OCI-LY3 (cell line): Measurements from ENCODE around the gene TJP1.
"Not testable (repeated sequence)": the region's sequence is repeated elsewhere in the genome, so short reads cannot be mapped to it uniquely, and the experiment has no call there.

ENCODE experiments used
- H2AFZ ChIP-seq: fragments of 200-600, 300-600 bp; shearing (Covaris generic); 2 replicates; pipeline ENCODE4 v1.6.0; 2014; ENCODE audit warnings: antibody characterized with exemption, low read depth, low read length
- H3K27ac ChIP-seq: fragments of 200-600, 300-600 bp; sonication (generic); 2 replicates; pipeline ENCODE4 v1.5.1; 2014; ENCODE audit warnings: mild to moderate bottlenecking, low read length, moderate library complexity, mixed read lengths
- H3K27me3 ChIP-seq: fragments of 200-600, 300-600 bp; sonication (generic); 2 replicates; pipeline ENCODE4 v1.6.1; 2014; ENCODE audit warnings: low read depth, low read length, mixed read lengths
- H3K36me3 ChIP-seq: fragments of 200-600, 300-600 bp; sonication (generic); replicated peaks from 2 replicates; pipeline ENCODE3; 2014; ENCODE audit warnings: low read depth, low read length, mixed read lengths
- H3K4me1 ChIP-seq: fragments of 300-600, 200-600 bp; sonication (generic); 2 replicates; pipeline ENCODE4 v1.6.1; 2014; ENCODE audit warnings: low read length, mixed read lengths
- H3K4me2 ChIP-seq: fragments of 200-600, 300-600 bp; sonication (generic); 2 replicates; pipeline ENCODE4 v1.6.1; 2014; ENCODE audit warnings: low read length, mixed read lengths
- H3K4me3 ChIP-seq: fragments of 300-600, 200-600 bp; sonication (generic); 2 replicates; pipeline ENCODE4 v1.5.1; 2014; ENCODE audit warnings: antibody characterized with exemption, mild to moderate bottlenecking, low read length, moderate library complexity
- H3K79me2 ChIP-seq: fragments of 300-600, 200-600 bp; shearing (Covaris generic); 2 replicates; pipeline ENCODE4 v1.6.1; 2014; ENCODE audit warnings: mild to moderate bottlenecking, low read length, mixed read lengths
- H3K9ac ChIP-seq: fragments of 300-600, 200-600 bp; shearing (Covaris generic); 2 replicates; pipeline ENCODE4 v1.6.0; 2014; ENCODE audit warnings: mild to moderate bottlenecking, low read length, moderate library complexity
- H3K9me3 ChIP-seq: fragments of 200-600, 300-600 bp; shearing (Covaris generic); 2 replicates; pipeline ENCODE4 v1.6.1; 2014; ENCODE audit warnings: low read length, mixed read lengths; ENCODE audit not compliant: insufficient read depth
- H4K20me1 ChIP-seq: fragments of 200-600, 300-600 bp; sonication (generic); 2 replicates; pipeline ENCODE4 v1.6.1; 2016; ENCODE audit warnings: low read length, mixed read lengths; ENCODE audit not compliant: insufficient read depth
- CTCF ChIP-seq: fragments of 200-600, 300-600 bp; sonication (generic); IDR thresholded peaks from 2 replicates; pipeline ENCODE4 v1.5.1; 2014; ENCODE audit warnings: antibody characterized with exemption, low read length, low read depth
- EZH2phosphoT487 ChIP-seq: fragments of 200-600 bp; shearing (Covaris generic); IDR thresholded peaks from 2 replicates; pipeline ENCODE4 v1.6.1; 2018; ENCODE audit warnings: antibody characterized with exemption, mixed run types, low read depth

Gene TJP1

GRCh38 chr15:29674661-29675533, 147.4 kb downstream of the TJP1 start:
- no peak for TF ChIP-seq CTCF
- no peak for TF ChIP-seq EZH2phosphoT487
- Histone ChIP-seq H4K20me1 (no peaks in the 10 kb centered on the region), H3K27ac (no peak overlapping the region), H3K9ac (no peak overlapping the region), H3K79me2 (no peaks in the 10 kb centered on the region), H3K4me3 (no peak overlapping the region), H3K4me1 (no peaks in the 10 kb centered on the region), H2AFZ (no peak overlapping the region), H3K27me3 (no peaks in the 10 kb centered on the region), H3K9me3 (no peaks in the 10 kb centered on the region), H3K36me3 (no peaks in the 10 kb centered on the region), H3K4me2 (no peak overlapping the region)

GRCh38 chr15:29672923-29673809, 149.1 kb downstream of the TJP1 start:
- H3K9ac ChIP-seq = no peak overlapping the region
- no peak overlapping the region for H2AFZ ChIP-seq
- H3K27ac ChIP-seq = no peak overlapping the region
- H3K36me3 ChIP-seq = no peaks in the 10 kb centered on the region
- H3K4me3 ChIP-seq = no peak overlapping the region
- H4K20me1 ChIP-seq = no peaks in the 10 kb centered on the region
- H3K9me3 ChIP-seq = no peaks in the 10 kb centered on the region
- TF ChIP-seq EZH2phosphoT487 = no peak
- H3K79me2 ChIP-seq = no peaks in the 10 kb centered on the region
- H3K4me1 ChIP-seq = no peaks in the 10 kb centered on the region
- no peaks in the 10 kb centered on the region for H3K27me3 ChIP-seq
- H3K4me2 ChIP-seq = no peak overlapping the region

GRCh38 chr15:29672446-29672845, 149.8 kb downstream of the TJP1 start:
- TF ChIP-seq CTCF (no peak), EZH2phosphoT487 (no peak)
- Histone ChIP-seq H2AFZ (no peak overlapping the region), H3K9ac (no peak overlapping the region)

GRCh38 chr15:29672046-29672445, 150.2 kb downstream of the TJP1 start:
- H3K4me2 ChIP-seq, H3K27me3 ChIP-seq, H3K4me1 ChIP-seq, H3K36me3 ChIP-seq, H4K20me1 ChIP-seq, H3K27ac ChIP-seq, H3K9me3 ChIP-seq, H3K9ac ChIP-seq, H3K4me3 ChIP-seq, H2AFZ ChIP-seq, H3K79me2 ChIP-seq: not testable (repeated sequence)

More at GRCh38 chr15:29672446-29672845, 149.8 kb downstream of the TJP1 start:
- H3K9me3 ChIP-seq = no peaks in the 10 kb centered on the region
- no peak overlapping the region for H3K4me3 ChIP-seq
- no peak overlapping the region for H3K27ac ChIP-seq
- no peaks in the 10 kb centered on the region for H3K27me3 ChIP-seq
- no peak overlapping the region for H3K4me2 ChIP-seq
- H4K20me1 ChIP-seq = no peaks in the 10 kb centered on the region
- H3K36me3 ChIP-seq = no peaks in the 10 kb centered on the region
- H3K4me1 ChIP-seq = no peaks in the 10 kb centered on the region
- no peaks in the 10 kb centered on the region for H3K79me2 ChIP-seq
